HepG2 (cell line): ENCODE measurements around the gene MIDN. TPM values are rescaled to one million over a fixed set of nuclear protein-coding genes. Genes with fewer than 3 reads are reported as not detected.

ENCODE experiments used
- ATAC-seq: fragments of 200-7000 bp; cut with Tn5 transposase; 3 replicates; pipeline ENCODE4 v1.9.1; 2020; ENCODE audit warnings: mild to moderate bottlenecking, moderate library complexity
- BruUV-seq: library from RNA; stranded (reverse); fragments of 400-500 nt; replicated peaks from 2 replicates; lab custom pipeline; 2021; lab: Mats Ljungman, UMichigan
- CTCF ChIA-PET: fragments of 300-600 bp; formaldehyde crosslinking; extraction: SDS; loops from one replicate; lab custom pipeline; 2021; ENCODE audit warnings: low total read pairs, inconsistent platforms, low intra/inter-chr PET ratio; lab: Yijun Ruan, JAX
- POLR2A ChIA-PET: fragments of 350-600 bp; sonication (Branson Sonifier 250); formaldehyde crosslinking; loops from one replicate; lab custom pipeline; 2020; ENCODE audit warnings: antibody characterized with exemption, inconsistent platforms; lab: Yijun Ruan, JAX
- DNase-seq: peaks from one replicate; pipeline ENCODE4 v3.0.0-alpha.2; 2015; ENCODE audit warnings: low spot score
- FAIRE-seq: peaks from 3 replicates; lab custom pipeline; 2011; peaks lifted over from hg19 to GRCh38; lab: Jason Lieb, UNC
- H2AFZ ChIP-seq: one replicate; pipeline ENCODE4 v1.6.1; 2011; ENCODE audit warnings: low read length, inconsistent platforms
- H3K27ac ChIP-seq: fragments of 300-600 bp; 3 replicates; pipeline ENCODE4 v1.8.0; 2011; ENCODE audit warnings: mixed run types, mild to moderate bottlenecking, mixed read lengths, low read length, inconsistent platforms; ENCODE audit not compliant: insufficient read depth; ENCODE audit errors: extremely low read length
- H3K27me3 ChIP-seq, 2 experiments: fragments of 200-600 bp in 1 of 2; 2 replicates in 1 of 2; 3 replicates in 1 of 2; pipeline versions ENCODE4 v1.6.0 to v1.8.0; 2011; ENCODE audit warnings: low read length in 2 of 2, mild to moderate bottlenecking in 2 of 2, moderate library complexity in 2 of 2, inconsistent platforms in 1 of 2; ENCODE audit not compliant: insufficient read depth in 2 of 2, control insufficient read depth in 1 of 2
- H3K36me3 ChIP-seq, 2 experiments: fragments of 200-600 bp in 1 of 2; replicated peaks in 1 of 2; 2 replicates in 1 of 2; 3 replicates in 1 of 2; pipeline versions ENCODE4 v1.5.1 to v1.8.0; 2011; ENCODE audit warnings: low read length in 2 of 2, inconsistent platforms in 1 of 2; ENCODE audit not compliant: insufficient read depth in 2 of 2, control insufficient read depth in 1 of 2
- H3K4me1 ChIP-seq: 2 replicates; pipeline ENCODE4 v1.5.1; 2012; ENCODE audit warnings: low read length, inconsistent platforms; ENCODE audit not compliant: insufficient read depth
- H3K4me2 ChIP-seq: 2 replicates; pipeline ENCODE4 v1.6.0; 2011; ENCODE audit warnings: low read depth, low read length, inconsistent platforms
- H3K4me3 ChIP-seq, 3 experiments: fragments of 200-600 bp in 1 of 3; sonication (generic), shearing (Covaris generic) in 1 of 3; replicated peaks in 1 of 3; 2 replicates each; pipeline ENCODE4 v1.5.1; 2011 to 2016; ENCODE audit warnings: low read length in 3 of 3, inconsistent platforms in 2 of 3, low read depth in 2 of 3, mild to moderate bottlenecking in 2 of 3, control low read depth in 1 of 3, mixed read lengths in 1 of 3; ENCODE audit not compliant: insufficient read depth in 1 of 3
- H3K79me2 ChIP-seq: one replicate; pipeline ENCODE4 v1.6.1; 2011; ENCODE audit warnings: low read length, inconsistent platforms; ENCODE audit not compliant: insufficient read depth
- H3K9ac ChIP-seq: 2 replicates; pipeline ENCODE4 v1.6.0; 2011; ENCODE audit warnings: mild to moderate bottlenecking, low read depth, low read length, inconsistent platforms; ENCODE audit not compliant: insufficient read depth
- H3K9me3 ChIP-seq: 2 replicates; pipeline ENCODE4 v1.5.1; 2012; ENCODE audit warnings: mild to moderate bottlenecking, low read length
- H4K20me1 ChIP-seq: 2 replicates; pipeline ENCODE4 v1.6.0; 2011; ENCODE audit warnings: inconsistent platforms, mild to moderate bottlenecking, low read length, moderate library complexity; ENCODE audit not compliant: insufficient read depth
- ARHGAP35 ChIP-seq: sonication (generic); formaldehyde crosslinking; IDR thresholded peaks from 2 replicates; pipeline ENCODE4 v1.9.0; 2022; ENCODE audit warnings: mild to moderate bottlenecking, inconsistent platforms, moderate library complexity, missing genetic modification reagents, borderline replicate concordance
- ATAD3A ChIP-seq: sonication (generic); formaldehyde crosslinking; IDR thresholded peaks from 2 replicates; pipeline ENCODE4 v1.4.0; 2020; ENCODE audit warnings: missing genetic modification reagents
- CHD4 ChIP-seq: fragments of 200-600 bp; sonication (generic); IDR thresholded peaks from 2 replicates; pipeline ENCODE4 v1.7.0; 2017; ENCODE audit warnings: mild to moderate bottlenecking, low read length, borderline replicate concordance
- HNRNPL ChIP-seq: fragments of 200-400 bp; formaldehyde crosslinking; IDR thresholded peaks from 2 replicates; pipeline ENCODE4 v1.6.1; 2017; ENCODE audit warnings: mild to moderate bottlenecking, low read depth, low read length
- LCORL ChIP-seq, 2 experiments: fragments of 450-650 bp in 1 of 2; sonication (generic) in 1 of 2; formaldehyde crosslinking in 1 of 2; IDR thresholded peaks; 2 replicates each; pipeline versions ENCODE4 v1.5.0 to v1.6.1; 2017 to 2020; ENCODE audit warnings: antibody characterized with exemption in 1 of 2, missing genetic modification reagents in 1 of 2
- MIXL1 ChIP-seq: IDR thresholded peaks from 2 replicates; pipeline ENCODE4 v1.6.1; 2016
- MYPOP ChIP-seq: sonication (generic); formaldehyde crosslinking; IDR thresholded peaks from 2 replicates; pipeline ENCODE4 v1.8.1; 2023; ENCODE audit warnings: mild to moderate bottlenecking, moderate library complexity, missing genetic modification reagents
- NR3C1 ChIP-seq: sonication (generic); formaldehyde crosslinking; IDR thresholded peaks from 2 replicates; pipeline ENCODE4 v1.4.0; 2020; ENCODE audit warnings: missing genetic modification reagents
- RBFOX2 ChIP-seq: fragments of 200-400 bp; formaldehyde crosslinking; IDR thresholded peaks from 2 replicates; pipeline ENCODE4 v1.6.1; 2017; ENCODE audit warnings: low read depth, mild to moderate bottlenecking, low read length
- SRY ChIP-seq: sonication (generic); formaldehyde crosslinking; IDR thresholded peaks from 2 replicates; pipeline ENCODE4 v1.8.0; 2022; ENCODE audit warnings: mild to moderate bottlenecking, missing genetic modification reagents
- ZBTB42 ChIP-seq: sonication (generic); formaldehyde crosslinking; IDR thresholded peaks from 2 replicates; pipeline ENCODE4 v1.5.0; 2020; ENCODE audit warnings: mild to moderate bottlenecking, missing genetic modification reagents
- ZFY ChIP-seq: sonication (generic); formaldehyde crosslinking; IDR thresholded peaks from 2 replicates; pipeline ENCODE4 v1.4.0; 2020; ENCODE audit warnings: missing genetic modification reagents
- ZMYM4 ChIP-seq: sonication (generic); formaldehyde crosslinking; IDR thresholded peaks from 2 replicates; pipeline ENCODE4 v1.8.1; 2023; ENCODE audit warnings: mild to moderate bottlenecking, missing genetic modification reagents
- ZNF446 ChIP-seq: sonication (generic); formaldehyde crosslinking; IDR thresholded peaks from 2 replicates; pipeline ENCODE4 v1.5.0; 2020; ENCODE audit warnings: mild to moderate bottlenecking, missing genetic modification reagents
- ZNF501 ChIP-seq: sonication (generic); formaldehyde crosslinking; IDR thresholded peaks from 2 replicates; pipeline ENCODE4 v1.5.1; 2020; ENCODE audit warnings: mild to moderate bottlenecking, moderate library complexity, missing genetic modification reagents
- ZNF563 ChIP-seq: sonication (generic); formaldehyde crosslinking; IDR thresholded peaks from 2 replicates; pipeline ENCODE4 v1.8.0; 2022; ENCODE audit warnings: mild to moderate bottlenecking, moderate library complexity, missing genetic modification reagents
- ZSCAN21 ChIP-seq: sonication (generic); formaldehyde crosslinking; IDR thresholded peaks from 2 replicates; pipeline ENCODE4 v1.8.0; 2022; ENCODE audit warnings: mild to moderate bottlenecking, missing genetic modification reagents, moderate library complexity, borderline replicate concordance
- WGBS: methylation state at CpG from one replicate; pipeline ENCODE4 v1.1.6; 2017; ENCODE audit warnings: low lambda C conversion rate; 5-methylcytosine and 5-hydroxymethylcytosine counted together
- in situ Hi-C: cut with HindIII; loops from 2 replicates; pipeline ENCODE4 v1.10.0; 2017; ENCODE audit warnings: low pct_unique_long_range_greater_than_20kb; ENCODE audit not compliant: extremely low pct_ligation_motif_present
- intact Hi-C: fragments of 100-400 bp; cut with micrococcal nuclease; formaldehyde crosslinking; loops from one replicate; pipeline ENCODE4 v1.10.0; 2022; ENCODE audit not compliant: unreplicated experiment
- polyA plus RNA-seq, 8 experiments: library from polyadenylated mRNA; depleted of rRNA in 3 of 8; stranded (reverse) in 7 of 8; unstranded in 1 of 8; fragments of >200 nt; fragmentation: Illumina TruSeq in 4 of 8; extraction: Trizol in 4 of 8; gene quantifications; 2 replicates each; pipeline versions ENCODE4 v1.2.1 to v1.2.3, GENCODE V29; 2011 to 2016; ENCODE audit warnings: low read depth in 4 of 8, missing spikeins in 1 of 8, mixed read lengths in 1 of 8; ENCODE audit not compliant: insufficient read depth in 1 of 8
- total RNA-seq, 5 experiments: library from RNA; depleted of rRNA; stranded (reverse); fragments of >200 nt; fragmentation: Illumina TruSeq; extraction: Trizol; gene quantifications; 2 replicates each; pipeline ENCODE4 v1.2.3, GENCODE V29; 2016; ENCODE audit warnings: low read depth in 1 of 5
- TF ChIP-seq, protein P1 (sequence below): sonication (generic); formaldehyde crosslinking; conservative IDR thresholded peaks from 2 replicates; pipeline ENCODE4 v1.4.0; 2020; ENCODE audit warnings: missing genetic modification reagents
- TF ChIP-seq, protein P2 (sequence below): sonication (generic); formaldehyde crosslinking; IDR thresholded peaks from 2 replicates; pipeline ENCODE4 v1.8.0; 2022; ENCODE audit warnings: low read depth, missing genetic modification reagents

The MIDN gene
- total and polyA plus RNA-seq, 2 of the 13 experiments (the other 11 are each of a cell fraction or from before 2014, with no cell fraction given): 8.4 to 18.0 TPM

DNA sequence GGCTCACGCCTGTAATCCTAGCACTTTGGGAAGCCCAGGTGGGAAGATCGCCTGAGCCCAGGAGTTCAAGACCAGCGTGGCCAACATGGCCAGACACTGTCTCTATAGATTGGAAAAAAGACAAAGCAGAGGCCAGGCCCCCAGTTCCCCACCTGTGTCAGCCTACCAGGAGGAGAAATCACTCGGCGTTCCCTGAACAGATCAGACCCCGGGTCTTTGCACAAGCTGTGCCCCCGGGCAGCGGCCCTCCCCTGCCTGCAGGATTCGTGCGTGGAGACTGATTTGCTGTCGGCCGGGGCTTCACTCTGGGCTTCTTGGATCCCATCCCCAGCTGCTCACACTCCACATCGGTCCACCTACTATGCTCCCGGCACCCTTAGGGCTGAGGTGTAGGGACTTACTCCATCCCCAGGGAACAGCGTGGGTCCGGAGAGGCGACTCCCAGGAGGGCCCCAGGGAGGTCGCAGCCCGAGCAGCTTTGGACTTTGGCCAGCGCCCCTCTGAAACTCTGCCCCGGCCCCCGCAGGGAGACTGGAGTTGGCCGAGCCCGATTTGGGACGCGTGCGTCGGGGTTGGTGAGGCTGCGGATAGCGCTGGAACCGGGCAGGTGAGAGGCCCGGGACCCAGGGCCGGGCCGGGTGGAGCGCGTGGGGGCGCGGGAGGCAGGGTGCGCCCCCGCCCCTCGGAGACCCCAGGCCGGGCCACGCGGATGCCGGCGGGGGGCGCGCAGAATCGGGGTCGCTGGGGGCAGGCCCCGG, 36.8 kb downstream of the MIDN start:
- 0% methylated on average over 4 of the region's 51 CpGs for WGBS
- intact Hi-C loops (no loop called here), in situ Hi-C loops (loop anchor here (5.0 kb wide), 2 partner anchors 32 to 87 kb away; no protein-coding TSS in a partner anchor)
- FAIRE-seq: peak; percentile 18
- Histone ChIP-seq H3K4me1 (peaks cover 60% of the 10 kb centered on the region), H2AFZ (no peak overlapping the region), H3K9ac (peak overlapping the region; percentile 60), H3K9me3 (no peaks in the 10 kb centered on the region), H3K27me3 (no peaks in the 10 kb centered on the region; a peak in 1 of 5 replicates), H3K4me2 (peak overlapping the region; percentile 89), H3K79me2 (peaks cover 35% of the 10 kb centered on the region), H4K20me1 (no peaks in the 10 kb centered on the region), H3K27ac (peak overlapping the region; percentile 75), H3K4me3 (peak overlapping the region; percentile 59 to 70 (median 63); a peak in 5 of 6 replicates), H3K36me3 (peaks cover 0 to 3% of the 10 kb centered on the region in 2 experiments; a peak in 1 of 5 replicates)
- no TSS peak for BruUV-seq
- POLR2A ChIA-PET: interaction anchor here (1.0 to 3.5 kb wide), 15 partner anchors 10 to 206 kb away, joined by 3 to 61 read pairs (median 6); partner anchors contain the start of genes CIRBP, FAM174C and REEP6
- DNase-seq: no peak
- peak; percentile 7 for ATAC-seq
- CTCF ChIA-PET: no interaction called here
- TF ChIP-seq ZFY (peak; percentile 61), SRY (CRISPR knock-in tag) (peak; percentile 32; the same call in 1 of the 2 replicates), RBFOX2 (peak; percentile 78), ARHGAP35 (CRISPR knock-in tag) (no peak), MYPOP (CRISPR knock-in tag) (peak; percentile 47; the same call in 1 of the 2 replicates), HNRNPL (0 out of 2 replicates have a peak, but pooled peaks have one; percentile 41), ZNF501 (CRISPR knock-in tag) (0 out of 2 replicates have a peak, but pooled peaks have one; percentile 48), MIXL1 (no peak), ZMYM4 (CRISPR knock-in tag) (0 out of 2 replicates have a peak, but pooled peaks have one; percentile 15), NR3C1 (CRISPR knock-in tag) (no peak), LCORL (IDR thresholded peaks at IDR 0.05) (no peak), LCORL (CRISPR knock-in tag; IDR thresholded peaks at IDR 0.05) (peak; percentile 82), CHD4 (0 out of 2 replicates have a peak, but pooled peaks have one; percentile 33), ZBTB42 (no peak), ATAD3A (CRISPR knock-in tag) (no peak), ZNF446 (CRISPR knock-in tag) (no peak), ZSCAN21 (CRISPR knock-in tag) (no peak), ZNF563 (CRISPR knock-in tag) (peak; percentile 53; the same call in 1 of the 2 replicates)
- TF ChIP-seq, protein P1, sequence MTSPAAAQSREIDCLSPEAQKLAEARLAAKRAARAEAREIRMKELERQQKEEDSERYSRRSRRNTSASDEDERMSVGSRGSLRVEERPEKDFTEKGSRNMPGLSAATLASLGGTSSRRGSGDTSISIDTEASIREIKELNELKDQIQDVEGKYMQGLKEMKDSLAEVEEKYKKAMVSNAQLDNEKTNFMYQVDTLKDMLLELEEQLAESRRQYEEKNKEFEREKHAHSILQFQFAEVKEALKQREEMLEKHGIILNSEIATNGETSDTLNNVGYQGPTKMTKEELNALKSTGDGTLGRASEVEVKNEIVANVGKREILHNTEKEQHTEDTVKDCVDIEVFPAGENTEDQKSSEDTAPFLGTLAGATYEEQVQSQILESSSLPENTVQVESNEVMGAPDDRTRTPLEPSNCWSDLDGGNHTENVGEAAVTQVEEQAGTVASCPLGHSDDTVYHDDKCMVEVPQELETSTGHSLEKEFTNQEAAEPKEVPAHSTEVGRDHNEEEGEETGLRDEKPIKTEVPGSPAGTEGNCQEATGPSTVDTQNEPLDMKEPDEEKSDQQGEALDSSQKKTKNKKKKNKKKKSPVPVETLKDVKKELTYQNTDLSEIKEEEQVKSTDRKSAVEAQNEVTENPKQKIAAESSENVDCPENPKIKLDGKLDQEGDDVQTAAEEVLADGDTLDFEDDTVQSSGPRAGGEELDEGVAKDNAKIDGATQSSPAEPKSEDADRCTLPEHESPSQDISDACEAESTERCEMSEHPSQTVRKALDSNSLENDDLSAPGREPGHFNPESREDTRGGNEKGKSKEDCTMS: no peak
- TF ChIP-seq, protein P2, sequence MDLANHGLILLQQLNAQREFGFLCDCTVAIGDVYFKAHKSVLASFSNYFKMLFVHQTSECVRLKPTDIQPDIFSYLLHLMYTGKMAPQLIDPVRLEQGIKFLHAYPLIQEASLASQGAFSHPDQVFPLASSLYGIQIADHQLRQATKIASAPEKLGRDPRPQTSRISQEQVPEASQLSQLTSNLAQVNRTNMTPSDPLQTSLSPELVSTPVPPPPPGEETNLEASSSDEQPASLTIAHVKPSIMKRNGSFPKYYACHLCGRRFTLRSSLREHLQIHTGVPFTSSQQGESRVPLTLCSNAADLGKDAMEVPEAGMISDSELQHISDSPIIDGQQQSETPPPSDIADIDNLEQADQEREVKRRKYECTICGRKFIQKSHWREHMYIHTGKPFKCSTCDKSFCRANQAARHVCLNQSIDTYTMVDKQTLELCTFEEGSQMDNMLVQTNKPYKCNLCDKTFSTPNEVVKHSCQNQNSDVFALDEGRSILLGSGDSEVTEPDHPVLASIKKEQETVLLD (CRISPR knock-in tag): peak; percentile 27; the same call in 1 of the 2 replicates
